Ovary (tissue), 3 donors: ENCODE measurements around the gene ZNF750.

Source experiments
- POLR2A ChIP-seq: fragments of 450-650 bp; IDR thresholded peaks from one replicate; pipeline ENCODE4 v1.6.1; 2017; ENCODE audit warnings: antibody characterized with exemption, mild to moderate bottlenecking, moderate library complexity
- TF ChIP-seq, protein P1 (sequence below), 3 donors: fragments of 450-650 bp in 2 of 3; fragments of 200-600 bp in 1 of 3; IDR thresholded peaks; one replicate each; pipeline versions ENCODE4 v1.5.1 to v1.8.0; 2016 to 2022; ENCODE audit warnings: antibody characterized with exemption in 3 of 3, mild to moderate bottlenecking in 1 of 3
- donor health status: DM: no; HTN: no; CAD: no.

GRCh38 chr17:82791532-82791931, 48.3 kb downstream of the ZNF750 start:
- TF ChIP-seq POLR2A, result no peak
- TF ChIP-seq, protein P1, sequence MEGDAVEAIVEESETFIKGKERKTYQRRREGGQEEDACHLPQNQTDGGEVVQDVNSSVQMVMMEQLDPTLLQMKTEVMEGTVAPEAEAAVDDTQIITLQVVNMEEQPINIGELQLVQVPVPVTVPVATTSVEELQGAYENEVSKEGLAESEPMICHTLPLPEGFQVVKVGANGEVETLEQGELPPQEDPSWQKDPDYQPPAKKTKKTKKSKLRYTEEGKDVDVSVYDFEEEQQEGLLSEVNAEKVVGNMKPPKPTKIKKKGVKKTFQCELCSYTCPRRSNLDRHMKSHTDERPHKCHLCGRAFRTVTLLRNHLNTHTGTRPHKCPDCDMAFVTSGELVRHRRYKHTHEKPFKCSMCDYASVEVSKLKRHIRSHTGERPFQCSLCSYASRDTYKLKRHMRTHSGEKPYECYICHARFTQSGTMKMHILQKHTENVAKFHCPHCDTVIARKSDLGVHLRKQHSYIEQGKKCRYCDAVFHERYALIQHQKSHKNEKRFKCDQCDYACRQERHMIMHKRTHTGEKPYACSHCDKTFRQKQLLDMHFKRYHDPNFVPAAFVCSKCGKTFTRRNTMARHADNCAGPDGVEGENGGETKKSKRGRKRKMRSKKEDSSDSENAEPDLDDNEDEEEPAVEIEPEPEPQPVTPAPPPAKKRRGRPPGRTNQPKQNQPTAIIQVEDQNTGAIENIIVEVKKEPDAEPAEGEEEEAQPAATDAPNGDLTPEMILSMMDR (IDR thresholded peaks at IDR 0.05), result no peak
